HCT116 (cell line): ENCODE data around the gene EPHA6. TPM values are rescaled to one million over a fixed set of nuclear protein-coding genes. Genes with fewer than 3 reads are reported as not detected.

ENCODE experiments used
- ATAC-seq: fragments of 200-7000 bp; cut with Tn5 transposase; 2 replicates; pipeline ENCODE4 v1.9.1; 2020; ENCODE audit warnings: mild to moderate bottlenecking, moderate library complexity
- BruUV-seq: library from RNA; stranded (reverse); fragments of 400-500 nt; replicated peaks from 2 replicates; lab custom pipeline; 2021; lab: Mats Ljungman, UMichigan
- CTCF ChIA-PET: fragments of 300-600 bp; sonication (Branson Sonifier 250); formaldehyde crosslinking; loops from one replicate; lab custom pipeline; 2021; ENCODE audit warnings: antibody characterized with exemption; lab: Charles Lee
- POLR2A ChIA-PET: fragments of 300-600, 350-600 bp; sonication (Branson Sonifier 250); formaldehyde crosslinking; loops from one replicate; lab custom pipeline; 2021; ENCODE audit warnings: antibody characterized with exemption; lab: Charles Lee
- RAD21 ChIA-PET, 2 experiments: fragments of 300-600 bp; sonication (Branson Sonifier 250); formaldehyde crosslinking; loops; one replicate each; lab custom pipeline; 2023; ENCODE audit warnings: low total read pairs in 2 of 2; ENCODE audit not compliant: uncharacterized antibody in 2 of 2, unreplicated experiment in 2 of 2, low non-redundant PET in 1 of 2; lab: Charles Lee
- DNase-seq: peaks from one replicate; pipeline ENCODE4 v3.0.0-alpha.2; 2010; ENCODE audit warnings: low read depth, low spot score
- H2AFZ ChIP-seq: fragments of 200-600 bp; shearing (Covaris generic), sonication (generic); 2 replicates; pipeline ENCODE4 v1.6.1; 2017; ENCODE audit warnings: low read depth, mixed run types, mixed read lengths, antibody characterized with exemption, low read length; ENCODE audit not compliant: poor library complexity, severe bottlenecking
- H3K27ac ChIP-seq: 2 replicates; pipeline ENCODE4 v1.5.1; 2012; ENCODE audit warnings: low read depth, low read length
- H3K27me3 ChIP-seq: fragments of 200-600 bp; sonication (generic); 2 replicates; pipeline ENCODE4 v1.6.1; 2016; ENCODE audit warnings: mixed run types, low read length, mixed read lengths; ENCODE audit not compliant: insufficient read depth
- H3K36me3 ChIP-seq, 2 experiments: fragments of 200-500 bp in 1 of 2; fragments of 200-600 bp in 1 of 2; sonication (Bioruptor generic) in 1 of 2; sonication (generic) in 1 of 2; 2 replicates each; pipeline versions ENCODE4 v1.5.1 to v1.6.1; 2014 to 2016; ENCODE audit warnings: low read length in 2 of 2, inconsistent platforms in 1 of 2, mixed read lengths in 1 of 2, mixed run types in 1 of 2; ENCODE audit not compliant: insufficient read depth in 2 of 2, control insufficient read depth in 1 of 2
- H3K4me1 ChIP-seq, 2 experiments: fragments of 200-600 bp in 1 of 2; sonication (generic) in 1 of 2; 2 replicates each; pipeline versions ENCODE4 v1.5.1 to v1.6.1; 2012 to 2017; ENCODE audit warnings: low read length in 2 of 2, inconsistent platforms in 1 of 2, mild to moderate bottlenecking in 1 of 2, mixed read lengths in 1 of 2, mixed run types in 1 of 2, moderate library complexity in 1 of 2; ENCODE audit not compliant: insufficient read depth in 2 of 2, control insufficient read depth in 1 of 2
- H3K4me2 ChIP-seq: fragments of 200-600 bp; sonication (generic); 2 replicates; pipeline ENCODE4 v1.6.1; 2017; ENCODE audit warnings: mixed run types, low read length, mixed read lengths
- H3K4me3 ChIP-seq, 2 experiments: fragments of 200-600 bp in 1 of 2; sonication (generic) in 1 of 2; replicated peaks in 1 of 2; 2 replicates each; pipeline ENCODE4 v1.5.1; 2011 to 2016; ENCODE audit warnings: low read length in 2 of 2, control low read depth in 1 of 2, low read depth in 1 of 2, mild to moderate bottlenecking in 1 of 2, mixed read lengths in 1 of 2, mixed run types in 1 of 2
- H3K79me2 ChIP-seq: fragments of 200-600 bp; sonication (generic); 2 replicates; pipeline ENCODE4 v1.6.1; 2017; ENCODE audit warnings: mild to moderate bottlenecking, mixed run types, low read length, moderate library complexity, mixed read lengths; ENCODE audit not compliant: insufficient read depth
- H3K9ac ChIP-seq: fragments of 200-600 bp; sonication (generic); 2 replicates; pipeline ENCODE4 v1.6.1; 2016; ENCODE audit warnings: low read length, mixed read lengths
- H3K9me2 ChIP-seq: fragments of 200-600 bp; sonication (generic), shearing (Covaris generic); 2 replicates; pipeline ENCODE4 v1.6.1; 2017; ENCODE audit warnings: mixed run types, mild to moderate bottlenecking, moderate library complexity; ENCODE audit not compliant: insufficient read depth
- H3K9me3 ChIP-seq, 2 experiments: fragments of 200-500 bp in 1 of 2; fragments of 200-600 bp in 1 of 2; sonication (Bioruptor generic) in 1 of 2; sonication (generic) in 1 of 2; 2 replicates each; pipeline ENCODE4 v1.6.1; 2014 to 2017; ENCODE audit warnings: low read length in 2 of 2, mixed read lengths in 2 of 2, inconsistent platforms in 1 of 2, low read depth in 1 of 2, mild to moderate bottlenecking in 1 of 2, mixed run types in 1 of 2, moderate library complexity in 1 of 2; ENCODE audit not compliant: control insufficient read depth in 1 of 2, insufficient read depth in 1 of 2
- H4K20me1 ChIP-seq: fragments of 200-600 bp; sonication (generic), shearing (Covaris generic); 2 replicates; pipeline ENCODE4 v1.6.1; 2017; ENCODE audit warnings: mixed run types, mild to moderate bottlenecking, moderate library complexity; ENCODE audit not compliant: insufficient read depth
- CBX3 ChIP-seq: IDR thresholded peaks from 2 replicates; pipeline ENCODE4 v1.6.1; 2012; ENCODE audit warnings: low read depth
- CEBPB ChIP-seq: IDR thresholded peaks from 2 replicates; pipeline ENCODE4 v1.6.1; 2012; ENCODE audit warnings: low read depth
- ELF1 ChIP-seq: IDR thresholded peaks from 2 replicates; pipeline ENCODE4 v1.6.1; 2012; ENCODE audit warnings: low read depth, borderline replicate concordance
- FOSL1 ChIP-seq: IDR thresholded peaks from 2 replicates; pipeline ENCODE4 v1.6.1; 2012; ENCODE audit warnings: low read depth
- JUND ChIP-seq: IDR thresholded peaks from 2 replicates; pipeline ENCODE4 v1.6.1; 2012
- POLR2AphosphoS5 ChIP-seq: IDR thresholded peaks from 2 replicates; pipeline ENCODE4 v1.6.1; 2011; ENCODE audit warnings: mild to moderate bottlenecking, low read depth, low read length, moderate library complexity
- SIN3A ChIP-seq: IDR thresholded peaks from 2 replicates; pipeline ENCODE4 v1.6.1; 2012; ENCODE audit warnings: low read depth
- SP1 ChIP-seq: IDR thresholded peaks from 2 replicates; pipeline ENCODE4 v1.6.1; 2012; ENCODE audit warnings: low read depth
- TCF7L2 ChIP-seq: IDR thresholded peaks from 2 replicates; pipeline ENCODE4 v1.7.0; 2011; ENCODE audit warnings: borderline replicate concordance, inconsistent platforms; ENCODE audit not compliant: insufficient read depth, insufficient read length; ENCODE audit errors: extremely low read depth
- YY1 ChIP-seq: IDR thresholded peaks from 2 replicates; pipeline ENCODE4 v1.6.1; 2011; ENCODE audit warnings: low read length, low read depth, moderate library complexity, mild to moderate bottlenecking; ENCODE audit not compliant: insufficient replicate concordance; ENCODE audit errors: extremely low read depth
- ZFX ChIP-seq: fragments of 450-650 bp; IDR thresholded peaks from 2 replicates; pipeline ENCODE4 v1.6.1; 2017
- ZNF274 ChIP-seq: fragments of 200-500 bp; sonication (Bioruptor generic); IDR thresholded peaks from 2 replicates; pipeline ENCODE4 v1.6.1; 2014; ENCODE audit warnings: mild to moderate bottlenecking, low read depth, low read length, inconsistent platforms
- intact Hi-C: fragments of 100-400 bp; cut with micrococcal nuclease; formaldehyde crosslinking; loops from 2 replicates; pipeline ENCODE4 v1.10.0; 2022
- total RNA-seq: library from RNA; stranded (reverse); gene quantifications from one replicate; pipeline ENCODE4 v1.2.1, GENCODE V29; 2021; ENCODE audit not compliant: unreplicated experiment
- TF ChIP-seq, protein P1 (sequence below): IDR thresholded peaks from 2 replicates; pipeline ENCODE4 v1.6.1; 2012; ENCODE audit warnings: low read depth
- TF ChIP-seq, protein P2 (sequence below): IDR thresholded peaks from 2 replicates; pipeline ENCODE4 v1.6.1; 2012
- TF ChIP-seq, protein P3 (sequence below): IDR thresholded peaks from 2 replicates; pipeline ENCODE4 v1.6.1; 2012
- TF ChIP-seq, protein P4 (sequence below): IDR thresholded peaks from 2 replicates; pipeline ENCODE4 v1.6.1; 2011; ENCODE audit warnings: mild to moderate bottlenecking, low read length, moderate library complexity; ENCODE audit not compliant: insufficient replicate concordance; ENCODE audit errors: extremely low read depth

EPHA6 gene
- total RNA-seq, 1 experiment from 2014 or later, result not detected

DNA sequence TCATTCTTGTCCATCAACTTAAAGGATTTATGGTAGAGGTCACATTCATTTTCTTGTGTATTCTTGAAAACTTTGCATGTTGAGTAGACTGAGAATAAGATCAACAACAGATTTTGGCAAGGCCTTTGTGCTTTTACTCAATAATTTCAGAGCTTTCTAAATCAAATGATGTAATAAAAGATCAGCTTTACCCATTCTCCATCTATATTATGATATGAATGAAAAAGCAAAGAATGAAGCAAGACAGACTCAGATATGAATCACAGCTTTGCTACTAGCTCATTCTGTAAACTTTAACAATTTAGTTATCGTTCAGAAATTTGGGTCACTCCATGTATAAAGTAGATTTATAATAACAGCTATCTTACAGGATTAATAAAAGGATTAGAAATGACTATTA is 674.3 kb downstream of the EPHA6 start (continued):
- TF ChIP-seq, protein P1, sequence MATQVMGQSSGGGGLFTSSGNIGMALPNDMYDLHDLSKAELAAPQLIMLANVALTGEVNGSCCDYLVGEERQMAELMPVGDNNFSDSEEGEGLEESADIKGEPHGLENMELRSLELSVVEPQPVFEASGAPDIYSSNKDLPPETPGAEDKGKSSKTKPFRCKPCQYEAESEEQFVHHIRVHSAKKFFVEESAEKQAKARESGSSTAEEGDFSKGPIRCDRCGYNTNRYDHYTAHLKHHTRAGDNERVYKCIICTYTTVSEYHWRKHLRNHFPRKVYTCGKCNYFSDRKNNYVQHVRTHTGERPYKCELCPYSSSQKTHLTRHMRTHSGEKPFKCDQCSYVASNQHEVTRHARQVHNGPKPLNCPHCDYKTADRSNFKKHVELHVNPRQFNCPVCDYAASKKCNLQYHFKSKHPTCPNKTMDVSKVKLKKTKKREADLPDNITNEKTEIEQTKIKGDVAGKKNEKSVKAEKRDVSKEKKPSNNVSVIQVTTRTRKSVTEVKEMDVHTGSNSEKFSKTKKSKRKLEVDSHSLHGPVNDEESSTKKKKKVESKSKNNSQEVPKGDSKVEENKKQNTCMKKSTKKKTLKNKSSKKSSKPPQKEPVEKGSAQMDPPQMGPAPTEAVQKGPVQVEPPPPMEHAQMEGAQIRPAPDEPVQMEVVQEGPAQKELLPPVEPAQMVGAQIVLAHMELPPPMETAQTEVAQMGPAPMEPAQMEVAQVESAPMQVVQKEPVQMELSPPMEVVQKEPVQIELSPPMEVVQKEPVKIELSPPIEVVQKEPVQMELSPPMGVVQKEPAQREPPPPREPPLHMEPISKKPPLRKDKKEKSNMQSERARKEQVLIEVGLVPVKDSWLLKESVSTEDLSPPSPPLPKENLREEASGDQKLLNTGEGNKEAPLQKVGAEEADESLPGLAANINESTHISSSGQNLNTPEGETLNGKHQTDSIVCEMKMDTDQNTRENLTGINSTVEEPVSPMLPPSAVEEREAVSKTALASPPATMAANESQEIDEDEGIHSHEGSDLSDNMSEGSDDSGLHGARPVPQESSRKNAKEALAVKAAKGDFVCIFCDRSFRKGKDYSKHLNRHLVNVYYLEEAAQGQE, result no peak
- TF ChIP-seq, protein P2, sequence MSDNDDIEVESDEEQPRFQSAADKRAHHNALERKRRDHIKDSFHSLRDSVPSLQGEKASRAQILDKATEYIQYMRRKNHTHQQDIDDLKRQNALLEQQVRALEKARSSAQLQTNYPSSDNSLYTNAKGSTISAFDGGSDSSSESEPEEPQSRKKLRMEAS, result no peak

DNA sequence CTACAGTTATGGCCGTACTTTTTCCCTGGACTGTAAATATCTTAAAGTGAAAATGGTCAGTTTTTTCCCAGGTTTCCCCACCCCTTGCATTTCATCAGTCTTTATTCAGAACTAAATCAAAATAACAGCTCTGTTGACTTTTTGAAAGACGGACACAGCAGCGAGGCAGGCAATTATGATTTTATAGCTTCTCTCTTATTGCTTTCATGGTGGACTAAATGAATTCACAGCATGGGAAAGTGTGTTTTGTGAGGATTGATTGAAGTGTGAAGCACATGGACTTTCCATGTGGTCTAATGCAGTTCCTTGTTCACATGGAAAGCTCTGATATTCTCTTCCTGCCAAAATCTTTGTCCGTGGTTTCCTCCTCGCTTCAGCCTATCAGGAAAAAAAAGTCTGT is 681.5 kb downstream of the EPHA6 start:
- Histone ChIP-seq H3K9me2 (no peaks in the 10 kb centered on the region), H3K79me2 (no peaks in the 10 kb centered on the region), H3K27ac (no peak overlapping the region), H3K36me3 (no peaks in the 10 kb centered on the region), H3K4me2 (no peak overlapping the region), H2AFZ (no peak overlapping the region), H3K4me3 (no peak overlapping the region), H3K9ac (no peak overlapping the region), H4K20me1 (no peaks in the 10 kb centered on the region), H3K27me3 (no peaks in the 10 kb centered on the region), H3K9me3 (peaks cover 0 to 9% of the 10 kb centered on the region in 2 experiments; a peak in 2 of 4 replicates), H3K4me1 (no peaks in the 10 kb centered on the region)
- intact Hi-C loops, result no loop called here
- ATAC-seq (no peak), DNase-seq (no peak)
- CTCF ChIA-PET, result no interaction called here
- POLR2A ChIA-PET, result no interaction called here
- RAD21 ChIA-PET, result no interaction called here
- no TSS peak for BruUV-seq
- TF ChIP-seq, protein P3, sequence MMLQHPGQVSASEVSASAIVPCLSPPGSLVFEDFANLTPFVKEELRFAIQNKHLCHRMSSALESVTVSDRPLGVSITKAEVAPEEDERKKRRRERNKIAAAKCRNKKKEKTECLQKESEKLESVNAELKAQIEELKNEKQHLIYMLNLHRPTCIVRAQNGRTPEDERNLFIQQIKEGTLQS, result no peak
- TF ChIP-seq, protein P4, sequence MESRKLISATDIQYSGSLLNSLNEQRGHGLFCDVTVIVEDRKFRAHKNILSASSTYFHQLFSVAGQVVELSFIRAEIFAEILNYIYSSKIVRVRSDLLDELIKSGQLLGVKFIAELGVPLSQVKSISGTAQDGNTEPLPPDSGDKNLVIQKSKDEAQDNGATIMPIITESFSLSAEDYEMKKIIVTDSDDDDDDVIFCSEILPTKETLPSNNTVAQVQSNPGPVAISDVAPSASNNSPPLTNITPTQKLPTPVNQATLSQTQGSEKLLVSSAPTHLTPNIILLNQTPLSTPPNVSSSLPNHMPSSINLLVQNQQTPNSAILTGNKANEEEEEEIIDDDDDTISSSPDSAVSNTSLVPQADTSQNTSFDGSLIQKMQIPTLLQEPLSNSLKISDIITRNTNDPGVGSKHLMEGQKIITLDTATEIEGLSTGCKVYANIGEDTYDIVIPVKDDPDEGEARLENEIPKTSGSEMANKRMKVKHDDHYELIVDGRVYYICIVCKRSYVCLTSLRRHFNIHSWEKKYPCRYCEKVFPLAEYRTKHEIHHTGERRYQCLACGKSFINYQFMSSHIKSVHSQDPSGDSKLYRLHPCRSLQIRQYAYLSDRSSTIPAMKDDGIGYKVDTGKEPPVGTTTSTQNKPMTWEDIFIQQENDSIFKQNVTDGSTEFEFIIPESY, result no peak
- TF ChIP-seq SIN3A (no peak), CBX3 (no peak), ZFX (no peak), POLR2AphosphoS5 (no peak), TCF7L2 (no peak), ZNF274 (no peak), SP1 (no peak), YY1 (no peak), CEBPB (no peak), JUND (no peak), FOSL1 (no peak), ELF1 (no peak)
- TF ChIP-seq, protein P2, result no peak
- TF ChIP-seq, protein P1, result no peak
